OCI-LY1 (cell line): ENCODE data around the gene DGCR2.
"Not testable (repeated sequence)": the region's sequence is repeated elsewhere in the genome, so short reads cannot be mapped to it uniquely, and the experiment has no call there.

ENCODE experiments used
- CTCF ChIP-seq: fragments of 200-600 bp; sonication (generic), shearing (Covaris generic); IDR thresholded peaks from 2 replicates; pipeline ENCODE4 v1.5.1; 2017; ENCODE audit warnings: mild to moderate bottlenecking, antibody characterized with exemption, low read length, moderate library complexity, mixed read lengths
- EZH2 ChIP-seq: fragments of 200-600 bp; sonication (generic), shearing (Covaris generic); IDR thresholded peaks from 2 replicates; pipeline ENCODE4 v1.8.0; 2017; ENCODE audit warnings: borderline replicate concordance, mixed run types, mild to moderate bottlenecking, antibody characterized with exemption, low read length, moderate library complexity, mixed read lengths

DNA sequence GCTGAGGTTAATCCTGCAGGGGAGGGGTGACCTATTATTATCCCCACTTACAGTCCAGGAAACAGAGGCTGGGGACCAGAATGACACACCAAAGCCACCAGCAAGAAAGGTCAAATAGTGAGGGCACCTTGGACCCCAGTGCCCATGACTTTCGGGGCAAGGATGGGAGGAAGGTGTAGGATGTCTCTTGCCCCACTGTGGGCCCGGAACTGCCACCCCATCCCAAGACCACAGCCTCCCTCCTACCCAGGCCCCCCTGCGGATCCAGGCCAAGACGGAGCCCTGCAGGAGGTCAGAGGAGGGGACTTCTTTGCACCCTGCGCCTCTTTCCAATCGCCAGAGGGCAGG lies 87.1 kb downstream of the DGCR2 start:
- TF ChIP-seq CTCF, EZH2: not testable (repeated sequence)
